K562 (cell line): ENCODE data around the gene POP7. TPM values are rescaled to one million over a fixed set of nuclear protein-coding genes. Genes with fewer than 3 reads are reported as not detected.

ENCODE experiments used
- CHD7 ChIP-seq: fragments of 200-600 bp; sonication (generic); IDR thresholded peaks from one replicate; pipeline ENCODE4 v1.6.1; 2012; ENCODE audit warnings: mild to moderate bottlenecking, low read depth, low read length, inconsistent platforms
- SIX5 ChIP-seq, 2 experiments: IDR thresholded peaks; 2 replicates each; pipeline ENCODE4 v1.6.1; 2011; ENCODE audit warnings: low read length in 2 of 2, borderline replicate concordance in 1 of 2, low read depth in 1 of 2, mild to moderate bottlenecking in 1 of 2, moderate library complexity in 1 of 2; ENCODE audit not compliant: insufficient read depth in 1 of 2
- TFE3 ChIP-seq: fragments of 450-650 bp; formaldehyde crosslinking; IDR thresholded peaks from 2 replicates; pipeline ENCODE4 v1.4.0; 2020; ENCODE audit warnings: mild to moderate bottlenecking, mixed read lengths
- YBX1 ChIP-seq: fragments of 450-650 bp; IDR thresholded peaks from 2 replicates; pipeline ENCODE4 v1.7.1; 2016; ENCODE audit warnings: mild to moderate bottlenecking
- ZC3H4 ChIP-seq: sonication (generic); formaldehyde crosslinking; IDR thresholded peaks from 2 replicates; pipeline ENCODE4 v1.9.0; 2021; ENCODE audit warnings: missing genetic modification reagents, borderline replicate concordance
- polyA plus RNA-seq, 8 experiments: library from polyadenylated mRNA; depleted of rRNA in 4 of 8; stranded (reverse) in 5 of 8; unstranded in 3 of 8; fragments of >200 nt; fragmentation: Nextera tagmentation in 2 of 8; fragmentation: Illumina TruSeq in 1 of 8; extraction: Ambion mirVana in 2 of 8; extraction: Trizol in 1 of 8; gene quantifications; 2 replicates each; pipeline versions ENCODE4 v1.2.1 to v1.2.3, GENCODE V29; 2011 to 2014; ENCODE audit warnings: inconsistent platforms in 1 of 8, missing spikeins in 1 of 8
- total RNA-seq, 7 experiments: library from RNA; depleted of rRNA in 6 of 7; stranded (reverse); fragments of >200 nt in 6 of 7; fragmentation: Illumina TruSeq in 2 of 7; extraction: Trizol in 2 of 7; gene quantifications; 2 replicates each; pipeline versions ENCODE4 v1.2.1 to v1.2.3, GENCODE V29; 2011 to 2021; ENCODE audit warnings: low replicate concordance in 1 of 7
- TF ChIP-seq, protein P1 (sequence below): fragments of 450-650 bp; IDR thresholded peaks from 2 replicates; pipeline ENCODE4 v1.6.1; 2018; ENCODE audit not compliant: partially characterized antibody

Gene POP7
- total and polyA plus RNA-seq, 9 of the 15 experiments (the other 6 are each of a cell fraction or from before 2014, with no cell fraction given): 11.5 to 163 (median 68.9) TPM

GRCh38 chr7:100673302-100673941, 32.5 kb upstream of the POP7 start, which contains the start of gene GNB2 (continued):
- TF ChIP-seq, protein P1, sequence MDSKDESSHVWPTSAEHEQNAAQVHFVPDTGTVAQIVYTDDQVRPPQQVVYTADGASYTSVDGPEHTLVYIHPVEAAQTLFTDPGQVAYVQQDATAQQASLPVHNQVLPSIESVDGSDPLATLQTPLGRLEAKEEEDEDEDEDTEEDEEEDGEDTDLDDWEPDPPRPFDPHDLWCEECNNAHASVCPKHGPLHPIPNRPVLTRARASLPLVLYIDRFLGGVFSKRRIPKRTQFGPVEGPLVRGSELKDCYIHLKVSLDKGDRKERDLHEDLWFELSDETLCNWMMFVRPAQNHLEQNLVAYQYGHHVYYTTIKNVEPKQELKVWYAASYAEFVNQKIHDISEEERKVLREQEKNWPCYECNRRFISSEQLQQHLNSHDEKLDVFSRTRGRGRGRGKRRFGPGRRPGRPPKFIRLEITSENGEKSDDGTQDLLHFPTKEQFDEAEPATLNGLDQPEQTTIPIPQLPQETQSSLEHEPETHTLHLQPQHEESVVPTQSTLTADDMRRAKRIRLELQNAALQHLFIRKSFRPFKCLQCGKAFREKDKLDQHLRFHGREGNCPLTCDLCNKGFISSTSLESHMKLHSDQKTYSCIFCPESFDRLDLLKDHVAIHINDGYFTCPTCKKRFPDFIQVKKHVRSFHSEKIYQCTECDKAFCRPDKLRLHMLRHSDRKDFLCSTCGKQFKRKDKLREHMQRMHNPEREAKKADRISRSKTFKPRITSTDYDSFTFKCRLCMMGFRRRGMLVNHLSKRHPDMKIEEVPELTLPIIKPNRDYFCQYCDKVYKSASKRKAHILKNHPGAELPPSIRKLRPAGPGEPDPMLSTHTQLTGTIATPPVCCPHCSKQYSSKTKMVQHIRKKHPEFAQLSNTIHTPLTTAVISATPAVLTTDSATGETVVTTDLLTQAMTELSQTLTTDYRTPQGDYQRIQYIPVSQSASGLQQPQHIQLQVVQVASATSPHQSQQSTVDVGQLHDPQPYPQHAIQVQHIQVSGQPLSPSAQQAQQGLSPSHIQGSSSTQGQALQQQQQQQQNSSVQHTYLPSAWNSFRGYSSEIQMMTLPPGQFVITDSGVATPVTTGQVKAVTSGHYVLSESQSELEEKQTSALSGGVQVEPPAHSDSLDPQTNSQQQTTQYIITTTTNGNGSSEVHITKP: peak; percentile 100
- TF ChIP-seq SIX5 (IDR thresholded peaks at IDR 0.05; ENCODE audit: borderline replicate concordance in 1 of 2, insufficient read depth in 1 of 2, low read depth in 1 of 2, low read length in 2 of 2) (peak; percentile 54 to 59; a peak in 2 of 4 replicates), YBX1 (no peak), ZC3H4 (CRISPR knock-in tag) (no peak), TFE3 (CRISPR knock-in tag) (peak; percentile 100), CHD7 (no peak)
